ENCODE data around the gene GMEB1. TPM values are rescaled to one million over a fixed set of nuclear protein-coding genes. Genes with fewer than 3 reads are reported as not detected.

Gene GMEB1
- 17.9 and 18.0 TPM in 2 replicates for total RNA-seq (ENCODE audit: low replicate concordance)
- long read RNA-seq, full-length matches to known transcripts: 58 of 82 reads
- long read RNA-seq, partial matches to known transcripts: 6 of 82 reads
- long read RNA-seq, other reads (novel, unspliced or antisense): 18 of 82 reads

GRCh38 chr1:28668191-28668955, at the start of gene GMEB1:
Gene GMEB1 (plus strand): TSS chr1:28668784. CDS start chr1:28683613, 14,829 bp downstream.
- Mint-ChIP-seq H3K4me1 (ENCODE audit: unreplicated experiment) (peaks cover 14% of the 10 kb centered on the region), H3K27me3 (no peaks in the 10 kb centered on the region), H3K4me3 (peak within 1 kb of the TSS; percentile 94), H3K9me3 (no peaks in the 10 kb centered on the region), H3K27ac (peak within 1 kb of the TSS; percentile 100), H3K36me3 (peaks cover 4% of the 10 kb centered on the region)
- DNase-seq (ENCODE audit: extremely low spot score, unreplicated experiment): peak; percentile 90
- TF ChIP-seq CTCF (conservative IDR thresholded peaks at IDR 0.05): peak; percentile 21

- Mint-ChIP-seq H3K4me1 (ENCODE audit: unreplicated experiment) (no peaks in the 10 kb centered on the region), H3K27me3 (no peaks in the 10 kb centered on the region), H3K4me3 (no peak overlapping the region), H3K27ac (no peak overlapping the region), H3K36me3 (peaks cover 5% of the 10 kb centered on the region), H3K9me3 (no peaks in the 10 kb centered on the region)
- no peak for DNase-seq (ENCODE audit: extremely low spot score, unreplicated experiment)
- TF ChIP-seq CTCF (conservative IDR thresholded peaks at IDR 0.05): no peak
Measured at GRCh38 chr1:28631713-28632112, 36.9 kb upstream of the GMEB1 start.

- TF ChIP-seq CTCF (conservative IDR thresholded peaks at IDR 0.05): no peak
- H3K27ac Mint-ChIP-seq: no peak overlapping the region
Measured at GRCh38 chr1:28632560-28632959, 36.0 kb upstream of the GMEB1 start.

GRCh38 chr1:28640766-28641165, 27.8 kb upstream of the GMEB1 start:
- DNase-seq (ENCODE audit: extremely low spot score, unreplicated experiment): no peak
- Mint-ChIP-seq H3K4me3 (peak overlapping the region; percentile 100), H3K4me1 (ENCODE audit: unreplicated experiment) (peaks cover 25% of the 10 kb centered on the region), H3K27me3 (no peaks in the 10 kb centered on the region), H3K27ac (no peak overlapping the region), H3K9me3 (no peaks in the 10 kb centered on the region), H3K36me3 (no peaks in the 10 kb centered on the region)
- peak; percentile 50 for TF ChIP-seq CTCF (conservative IDR thresholded peaks at IDR 0.05)

More at GRCh38 chr1:28632560-28632959, 36.0 kb upstream of the GMEB1 start:
- Mint-ChIP-seq H3K4me1 (ENCODE audit: unreplicated experiment) (no peaks in the 10 kb centered on the region), H3K36me3 (peaks cover 5% of the 10 kb centered on the region), H3K9me3 (no peaks in the 10 kb centered on the region), H3K27me3 (no peaks in the 10 kb centered on the region), H3K4me3 (no peak overlapping the region)
- no peak for DNase-seq (ENCODE audit: extremely low spot score, unreplicated experiment)

- DNase-seq (ENCODE audit: extremely low spot score, unreplicated experiment): no peak
- Mint-ChIP-seq H3K9me3 (no peaks in the 10 kb centered on the region), H3K36me3 (no peaks in the 10 kb centered on the region), H3K4me3 (peak overlapping the region; percentile 100), H3K27ac (peak overlapping the region; percentile 97), H3K27me3 (no peaks in the 10 kb centered on the region), H3K4me1 (ENCODE audit: unreplicated experiment) (peaks cover 25% of the 10 kb centered on the region)
- TF ChIP-seq CTCF (conservative IDR thresholded peaks at IDR 0.05): no peak
Measured at GRCh38 chr1:28642056-28642846, 26.3 kb upstream of the GMEB1 start.
